Chondrocyte (in vitro differentiated cells): Measurements from ENCODE around the gene AP5S1. TPM values are rescaled to one million over a fixed set of nuclear protein-coding genes. Genes with fewer than 3 reads are reported as not detected.
A peak's percentile ranks its signal among the peaks of the same experiment; 100 is the strongest.

Source experiments
- DNase-seq: peaks from one replicate; pipeline ENCODE4 v3.0.0; 2021; ENCODE audit warnings: mixed read lengths, low spot score
- H3K27ac Mint-ChIP-seq: one replicate; pipeline ENCODE4 v1.8.0; 2021; ENCODE audit warnings: mild to moderate bottlenecking, moderate library complexity, mixed read lengths; ENCODE audit not compliant: unreplicated experiment
- H3K27me3 Mint-ChIP-seq: 2 replicates; pipeline ENCODE4 v1.8.0; 2021; ENCODE audit warnings: low read depth, mixed read lengths
- H3K36me3 Mint-ChIP-seq: 2 replicates; pipeline ENCODE4 v1.8.0; 2021; ENCODE audit warnings: low read depth, mixed read lengths
- H3K4me1 Mint-ChIP-seq: 2 replicates; pipeline ENCODE4 v1.8.0; 2021; ENCODE audit warnings: low read depth, mild to moderate bottlenecking, mixed read lengths
- H3K4me3 Mint-ChIP-seq: one replicate; pipeline ENCODE4 v1.8.0; 2021; ENCODE audit warnings: mild to moderate bottlenecking, moderate library complexity, mixed read lengths; ENCODE audit not compliant: unreplicated experiment
- H3K9me3 Mint-ChIP-seq: 2 replicates; pipeline ENCODE4 v1.8.0; 2021; ENCODE audit warnings: low read depth, mixed read lengths
- total RNA-seq: library from RNA; stranded (reverse); gene quantifications from 3 replicates; pipeline ENCODE4 v1.2.1, GENCODE V29; 2021
- TF ChIP-seq, protein P1 (sequence below): fragments of 200-600 bp; sonication (generic); IDR thresholded peaks from 2 replicates; pipeline ENCODE4 v1.5.0; 2021; ENCODE audit warnings: antibody characterized with exemption, mild to moderate bottlenecking, moderate library complexity

The AP5S1 gene
- total RNA-seq, 1 donor from 2014 or later, result 17.9 TPM

DNA sequence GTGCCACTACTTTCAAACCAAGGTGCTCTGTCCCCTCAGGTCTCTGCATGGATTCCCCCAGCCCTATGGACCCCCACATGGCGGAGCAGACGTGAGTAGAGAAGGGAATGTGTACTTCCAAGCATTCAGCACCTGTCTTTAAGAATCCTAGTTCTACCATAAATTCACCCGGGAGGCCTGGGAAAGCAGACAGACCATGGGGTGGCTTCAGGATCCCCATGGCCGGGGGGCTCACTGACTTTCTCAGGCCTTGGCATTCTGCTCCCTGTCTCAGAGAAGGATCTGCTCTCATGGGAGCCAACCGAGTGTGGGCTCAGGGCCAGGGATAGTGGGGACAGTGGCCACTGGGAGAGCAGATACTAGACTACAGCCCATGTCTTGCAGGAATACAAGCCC, 22.0 kb upstream of the AP5S1 start:
- H3K27ac Mint-ChIP-seq, result peak overlapping the region; percentile 71
- no peaks in the 10 kb centered on the region for H3K9me3 Mint-ChIP-seq
- peaks cover 19% of the 10 kb centered on the region for H3K36me3 Mint-ChIP-seq
- peak overlapping the region; percentile 90 for H3K4me3 Mint-ChIP-seq
- H3K27me3 Mint-ChIP-seq, result no peaks in the 10 kb centered on the region
- TF ChIP-seq, protein P1, sequence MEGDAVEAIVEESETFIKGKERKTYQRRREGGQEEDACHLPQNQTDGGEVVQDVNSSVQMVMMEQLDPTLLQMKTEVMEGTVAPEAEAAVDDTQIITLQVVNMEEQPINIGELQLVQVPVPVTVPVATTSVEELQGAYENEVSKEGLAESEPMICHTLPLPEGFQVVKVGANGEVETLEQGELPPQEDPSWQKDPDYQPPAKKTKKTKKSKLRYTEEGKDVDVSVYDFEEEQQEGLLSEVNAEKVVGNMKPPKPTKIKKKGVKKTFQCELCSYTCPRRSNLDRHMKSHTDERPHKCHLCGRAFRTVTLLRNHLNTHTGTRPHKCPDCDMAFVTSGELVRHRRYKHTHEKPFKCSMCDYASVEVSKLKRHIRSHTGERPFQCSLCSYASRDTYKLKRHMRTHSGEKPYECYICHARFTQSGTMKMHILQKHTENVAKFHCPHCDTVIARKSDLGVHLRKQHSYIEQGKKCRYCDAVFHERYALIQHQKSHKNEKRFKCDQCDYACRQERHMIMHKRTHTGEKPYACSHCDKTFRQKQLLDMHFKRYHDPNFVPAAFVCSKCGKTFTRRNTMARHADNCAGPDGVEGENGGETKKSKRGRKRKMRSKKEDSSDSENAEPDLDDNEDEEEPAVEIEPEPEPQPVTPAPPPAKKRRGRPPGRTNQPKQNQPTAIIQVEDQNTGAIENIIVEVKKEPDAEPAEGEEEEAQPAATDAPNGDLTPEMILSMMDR, result no peak
- H3K4me1 Mint-ChIP-seq, result peaks cover 52% of the 10 kb centered on the region
- DNase-seq, result peak; percentile 54

DNA sequence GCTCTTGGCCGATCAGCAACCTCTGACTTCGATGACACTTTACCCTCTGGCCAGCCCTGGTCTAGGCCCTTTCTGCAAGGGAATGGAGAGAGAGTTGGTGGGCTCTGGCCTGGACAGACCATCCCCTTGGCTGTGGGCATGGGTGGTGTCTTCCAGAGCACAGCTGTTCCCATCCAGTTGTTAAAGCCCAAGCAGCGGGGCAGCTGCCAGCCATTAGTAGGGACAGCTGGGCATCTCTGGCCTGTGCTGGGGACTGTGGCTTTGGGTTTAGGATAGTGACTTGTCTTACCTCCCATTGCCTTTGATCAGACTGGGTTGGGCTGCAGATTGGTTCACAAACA, 21.5 kb upstream of the AP5S1 start:
- Mint-ChIP-seq H3K4me3 (no peak overlapping the region), H3K9me3 (no peaks in the 10 kb centered on the region), H3K27me3 (no peaks in the 10 kb centered on the region), H3K36me3 (peaks cover 24% of the 10 kb centered on the region), H3K4me1 (peaks cover 52% of the 10 kb centered on the region), H3K27ac (peak overlapping the region; percentile 71)
- TF ChIP-seq, protein P1, result no peak
- DNase-seq, result no peak

DNA sequence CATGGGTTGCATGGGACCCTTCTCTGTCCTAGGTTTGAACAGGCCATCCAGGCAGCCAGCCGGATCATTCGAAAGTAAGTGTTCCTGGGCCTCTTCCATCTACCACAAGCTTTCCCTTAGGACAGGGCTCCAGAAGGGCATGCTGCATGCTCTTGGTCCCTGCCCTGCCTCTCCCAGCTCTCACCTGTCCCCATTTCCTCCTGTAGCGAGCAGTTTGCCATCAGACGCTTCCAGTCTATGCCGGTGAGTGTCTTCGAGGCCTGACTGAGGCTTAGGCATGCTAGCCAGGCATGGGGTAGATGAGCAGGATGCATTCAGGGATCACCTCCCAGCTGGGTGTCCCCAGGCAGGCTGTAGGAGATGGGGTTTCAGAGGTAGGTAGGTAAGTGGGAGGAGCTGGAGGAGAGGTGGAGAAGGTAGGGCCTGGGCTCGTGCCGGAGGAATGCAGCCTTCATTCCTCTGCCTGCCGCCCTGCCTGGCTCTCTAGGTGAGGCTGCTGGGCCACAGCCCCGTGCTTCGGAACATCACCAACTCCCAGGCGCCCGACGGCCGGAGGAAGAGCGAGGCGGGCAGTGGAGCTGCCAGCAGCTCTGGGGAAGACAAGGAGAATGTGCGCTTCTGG, 20.0 kb upstream of the AP5S1 start:
- TF ChIP-seq, protein P1, result no peak
- H3K4me3 Mint-ChIP-seq, result no peak overlapping the region
- H3K36me3 Mint-ChIP-seq, result peaks cover 32% of the 10 kb centered on the region
- peaks cover 59% of the 10 kb centered on the region for H3K4me1 Mint-ChIP-seq
- DNase-seq, result no peak
- no peaks in the 10 kb centered on the region for H3K9me3 Mint-ChIP-seq
- H3K27ac Mint-ChIP-seq, result peak overlapping the region; percentile 59
- H3K27me3 Mint-ChIP-seq, result no peaks in the 10 kb centered on the region

DNA sequence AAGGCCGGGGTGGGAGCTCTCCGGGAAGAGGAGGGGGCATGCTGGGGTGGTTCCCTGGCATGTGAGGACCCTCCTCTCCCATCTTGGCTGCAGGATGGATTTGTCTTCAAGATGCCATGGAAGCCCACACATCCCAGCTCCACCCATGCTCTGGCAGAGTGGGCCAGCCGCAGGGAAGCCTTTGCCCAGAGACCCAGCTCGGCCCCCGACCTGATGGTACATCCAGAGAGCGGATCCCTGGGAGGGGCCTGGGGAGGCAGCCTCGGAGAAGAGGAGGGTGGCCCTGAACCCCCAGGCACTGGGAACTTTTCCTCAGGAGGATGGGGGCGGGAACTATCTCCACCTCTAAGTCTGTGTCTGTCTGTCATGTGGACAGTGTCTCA, 19.5 kb upstream of the AP5S1 start:
- Mint-ChIP-seq H3K9me3 (no peaks in the 10 kb centered on the region), H3K36me3 (peaks cover 37% of the 10 kb centered on the region), H3K27me3 (no peaks in the 10 kb centered on the region), H3K4me1 (peaks cover 59% of the 10 kb centered on the region), H3K27ac (no peak overlapping the region), H3K4me3 (no peak overlapping the region)
- TF ChIP-seq, protein P1, result no peak
- DNase-seq, result no peak

DNA sequence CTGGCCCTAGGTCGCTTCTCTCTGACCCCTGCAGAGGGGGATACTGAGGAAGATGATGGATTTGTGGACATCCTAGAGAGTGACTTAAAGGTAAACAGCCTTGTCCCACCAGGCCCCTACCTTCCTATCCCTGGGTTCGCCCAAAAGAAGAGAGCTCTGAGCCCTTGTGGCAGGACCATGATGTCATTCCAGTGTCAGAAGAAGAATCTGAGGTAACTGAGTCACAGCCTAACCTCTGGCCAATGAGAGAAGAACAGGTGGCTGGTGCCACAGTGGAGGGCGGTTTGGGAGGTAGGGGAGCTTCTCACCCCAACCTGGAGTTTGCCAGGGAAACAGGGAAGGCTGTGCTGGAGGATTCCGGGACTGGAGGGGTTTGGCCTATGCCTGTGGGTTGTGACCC, 19.0 kb upstream of the AP5S1 start:
- no peak overlapping the region for H3K4me3 Mint-ChIP-seq
- no peaks in the 10 kb centered on the region for H3K9me3 Mint-ChIP-seq
- peak overlapping the region; percentile 50 for H3K27ac Mint-ChIP-seq
- peaks cover 39% of the 10 kb centered on the region for H3K36me3 Mint-ChIP-seq
- DNase-seq, result no peak
- H3K27me3 Mint-ChIP-seq, result no peaks in the 10 kb centered on the region
- H3K4me1 Mint-ChIP-seq, result peaks cover 62% of the 10 kb centered on the region
- TF ChIP-seq, protein P1, result no peak
